M059J (cell line): ENCODE data around the gene ADAMTS3. TPM values are rescaled to one million over a fixed set of nuclear protein-coding genes. Genes with fewer than 3 reads are reported as not detected.
A peak's percentile ranks its signal among the peaks of the same experiment; 100 is the strongest.
"Not testable (repeated sequence)": the region's sequence is repeated elsewhere in the genome, so short reads cannot be mapped to it uniquely, and the experiment has no call there.

Source experiments
- DNase-seq: peaks from one replicate; pipeline ENCODE4 v3.0.0-alpha.2; 2012; ENCODE audit warnings: low read depth
- total RNA-seq: library from RNA; depleted of rRNA; stranded (reverse); fragments of >200 nt; shearing (Covaris generic); gene quantifications from 2 replicates; pipeline ENCODE4 v1.2.3, GENCODE V29; 2014

ADAMTS3 gene
- total RNA-seq, 1 experiment from 2014 or later, result 0.44 TPM

DNA sequence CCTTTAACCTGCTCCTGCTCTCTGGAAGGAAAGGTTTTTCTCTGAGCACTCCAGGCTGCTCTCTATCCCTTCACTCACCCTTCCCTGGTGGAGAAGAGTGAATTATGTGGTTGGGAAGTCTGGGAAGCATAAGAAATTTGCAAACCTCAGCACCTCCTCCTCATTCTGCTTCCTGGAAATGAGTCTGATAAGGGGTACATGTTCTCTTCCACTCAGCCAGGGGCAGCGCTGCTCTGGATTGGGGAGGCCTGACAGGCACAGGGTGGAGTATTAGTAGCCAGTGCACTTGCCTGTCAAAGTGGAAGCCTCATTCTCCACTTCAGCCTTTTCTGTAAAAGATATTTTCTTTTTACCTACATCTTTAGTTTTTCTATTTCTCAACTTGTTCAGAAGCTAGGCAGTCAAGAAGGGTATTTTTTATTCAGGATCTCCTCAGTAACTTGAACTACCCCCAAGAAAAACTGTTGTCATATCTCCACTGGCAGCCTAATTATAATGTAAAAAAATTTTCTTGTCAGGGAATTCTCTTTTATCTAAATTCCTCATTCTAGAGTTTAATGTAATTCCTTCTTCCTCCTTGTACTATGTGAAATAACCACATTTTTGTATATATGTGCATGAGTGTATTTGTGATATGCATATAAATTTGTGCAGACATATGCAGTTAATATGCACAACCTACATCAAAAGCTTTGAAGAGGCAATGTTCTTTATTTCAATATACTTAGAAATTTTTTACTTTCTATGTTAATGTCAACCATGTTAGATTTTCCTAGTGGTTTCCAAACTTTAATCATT is 15.3 kb downstream of the ADAMTS3 start:
- no peak for DNase-seq

DNA sequence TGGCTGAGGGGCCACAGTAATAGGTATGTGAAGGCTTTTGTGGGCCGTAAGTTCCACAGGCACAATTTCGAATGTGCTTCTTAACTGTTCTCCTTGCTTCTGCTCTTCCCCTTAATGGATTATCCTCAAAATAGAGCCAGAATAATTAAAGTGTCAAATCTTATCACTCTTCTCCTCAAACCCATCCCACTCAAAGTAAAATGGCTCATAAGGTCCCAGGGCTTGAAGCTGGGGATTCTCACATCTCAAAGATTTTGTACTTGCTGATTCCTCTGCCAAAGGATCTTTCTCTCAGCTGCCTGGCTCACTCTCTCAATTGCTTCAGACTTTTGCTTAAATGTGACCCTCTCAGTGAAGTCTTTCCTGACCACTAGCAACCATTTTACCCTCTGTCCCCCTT is 16.6 kb downstream of the ADAMTS3 start:
- DNase-seq, result no peak

DNA sequence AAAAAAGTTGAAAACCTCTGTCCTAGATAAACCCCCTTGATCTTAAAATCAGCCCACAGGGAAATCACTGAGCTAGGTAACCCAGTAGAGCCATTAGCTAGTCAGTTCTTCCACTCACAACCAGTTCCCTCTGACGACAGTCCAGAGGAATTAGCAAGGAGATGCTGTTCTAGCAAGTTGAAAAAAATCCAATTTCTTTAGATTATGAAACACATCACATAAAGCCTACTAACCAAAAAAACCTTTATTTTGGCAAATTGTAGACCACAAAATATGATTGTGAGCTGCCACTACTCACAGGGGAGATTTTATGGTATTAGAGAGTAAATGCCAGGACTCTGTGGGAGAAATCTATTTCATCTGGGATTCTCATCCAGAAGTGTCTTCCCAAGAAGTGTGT is 22.6 kb downstream of the ADAMTS3 start:
- DNase-seq, result no peak

DNA sequence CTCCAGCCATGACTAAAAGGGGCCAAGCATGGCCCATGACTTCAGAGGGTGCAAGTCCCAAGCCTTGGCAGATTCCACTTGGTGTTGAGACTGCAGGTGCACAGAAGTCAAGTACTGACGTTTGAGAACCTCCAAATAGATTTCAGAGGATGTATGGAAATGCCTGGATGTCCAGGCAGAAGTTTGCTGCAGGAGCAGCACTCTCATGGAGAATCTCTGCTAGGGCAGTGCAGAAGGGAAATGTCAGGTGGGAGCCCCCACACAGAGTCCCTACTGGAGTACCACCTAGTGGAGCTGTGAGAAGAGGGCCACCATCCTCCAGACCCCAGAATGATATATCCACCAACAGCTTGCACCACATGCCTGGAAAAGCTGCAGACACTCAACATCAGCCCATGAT is 28.3 kb downstream of the ADAMTS3 start:
- DNase-seq, result not testable (repeated sequence)

DNA sequence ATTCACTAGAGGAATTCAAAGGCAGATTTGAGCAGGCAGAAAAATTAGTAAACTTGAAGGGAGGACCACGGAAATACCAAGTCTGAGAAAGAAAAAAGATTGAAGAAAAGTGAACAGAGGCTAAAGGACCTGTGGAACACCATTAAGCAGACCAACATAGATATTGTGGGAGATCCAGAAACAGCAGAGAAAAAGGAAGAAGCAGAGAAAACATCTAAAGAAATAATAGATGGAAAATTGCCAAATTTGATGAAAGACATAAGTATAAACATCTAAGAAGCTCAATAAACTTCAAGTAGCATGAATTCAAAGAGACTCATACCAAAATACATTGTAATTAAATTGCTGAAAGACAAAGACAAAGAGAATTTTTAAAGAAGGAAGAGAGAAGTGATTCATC is 31.0 kb downstream of the ADAMTS3 start:
- DNase-seq, result no peak

DNA sequence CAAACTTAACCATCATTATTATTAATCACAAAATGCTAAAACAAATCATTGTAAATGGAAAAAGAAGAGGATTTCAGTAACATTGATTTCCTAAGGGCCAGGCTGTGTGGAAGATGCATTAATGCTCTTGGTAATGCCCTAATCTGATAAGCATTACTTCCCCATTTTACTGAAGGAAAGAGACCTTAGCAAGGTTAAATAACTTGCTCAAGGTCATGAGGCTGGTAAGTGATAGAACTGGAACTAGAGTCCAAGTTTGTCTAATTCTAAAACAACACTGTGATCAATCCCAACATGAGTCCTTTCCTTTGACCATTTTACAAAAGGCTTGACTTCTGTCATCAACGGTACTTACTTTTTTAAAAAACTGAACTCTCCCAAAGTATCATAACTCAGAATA is 32.6 kb downstream of the ADAMTS3 start:
- no peak for DNase-seq

DNA sequence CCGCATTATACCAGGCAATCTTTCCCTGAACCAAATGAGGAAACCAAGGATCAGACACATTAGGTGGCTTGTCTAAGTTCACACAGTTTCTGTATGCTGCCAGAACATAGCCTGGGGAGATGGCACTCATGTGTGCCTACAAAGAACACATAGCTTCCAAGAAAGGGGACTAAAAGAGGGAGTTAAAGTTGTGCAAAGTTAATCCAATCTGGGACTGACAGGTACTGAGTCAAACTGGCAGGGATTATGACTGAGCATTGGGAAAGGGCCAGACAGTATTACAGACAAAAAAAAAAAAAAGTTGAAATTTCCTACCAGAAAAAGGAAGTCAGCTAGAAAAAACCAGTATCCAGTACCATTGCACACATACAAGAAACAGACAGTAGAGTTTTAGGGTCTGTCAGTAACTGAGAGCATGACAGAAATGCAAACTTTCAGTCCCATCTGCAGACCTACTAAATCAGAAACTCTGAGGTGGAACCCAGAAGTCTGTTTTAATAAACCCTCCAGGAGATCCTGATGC is 37.2 kb downstream of the ADAMTS3 start:
- no peak for DNase-seq

DNA sequence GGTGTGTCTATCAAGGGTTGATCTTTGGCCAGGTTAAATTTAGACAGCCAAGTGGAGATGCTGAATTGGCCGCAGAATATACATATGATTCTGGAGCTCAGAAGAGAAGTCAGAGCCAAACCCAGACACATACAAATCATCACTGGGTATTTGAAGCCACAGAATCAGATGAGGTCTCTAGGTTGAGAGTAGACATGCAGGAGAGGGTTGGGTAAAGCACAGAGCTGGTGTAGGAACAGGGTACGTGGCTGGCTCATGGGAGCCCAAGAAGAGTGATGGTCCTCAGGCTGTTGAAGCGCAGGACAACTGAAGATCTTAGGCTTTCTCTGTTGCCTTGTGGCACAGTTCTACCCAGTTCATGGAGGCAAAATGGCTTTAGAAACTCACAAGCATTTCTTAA is 37.7 kb downstream of the ADAMTS3 start:
- DNase-seq, result no peak

DNA sequence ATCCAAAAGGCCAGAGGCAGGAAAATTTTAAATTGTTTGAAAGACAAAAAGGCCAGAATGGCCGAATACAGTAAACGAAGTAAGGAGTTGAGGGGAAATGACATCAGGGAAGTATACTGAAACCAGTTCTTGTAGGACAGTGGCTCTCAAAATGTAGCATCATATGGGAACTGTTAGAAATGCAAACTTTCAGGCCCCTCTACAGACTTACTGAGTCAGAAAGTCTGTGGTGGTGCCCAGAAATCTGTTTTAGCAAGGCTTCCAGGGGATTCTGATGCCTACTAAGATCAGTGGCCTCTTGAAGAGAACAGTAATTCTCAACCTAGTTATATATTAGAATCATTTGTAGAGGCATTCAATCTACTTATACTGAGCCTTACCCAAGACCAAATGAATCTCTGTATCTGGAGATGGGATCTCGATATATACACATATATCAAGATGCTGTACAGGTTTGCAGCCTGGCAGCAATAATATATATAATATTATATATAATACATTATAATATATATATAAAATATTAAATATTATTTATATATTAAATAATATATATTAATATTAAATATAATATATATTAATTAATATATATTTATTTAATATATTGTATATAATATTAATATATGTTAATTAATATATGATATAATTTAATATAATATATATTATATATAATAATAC is 39.7 kb downstream of the ADAMTS3 start:
- no peak for DNase-seq

DNA sequence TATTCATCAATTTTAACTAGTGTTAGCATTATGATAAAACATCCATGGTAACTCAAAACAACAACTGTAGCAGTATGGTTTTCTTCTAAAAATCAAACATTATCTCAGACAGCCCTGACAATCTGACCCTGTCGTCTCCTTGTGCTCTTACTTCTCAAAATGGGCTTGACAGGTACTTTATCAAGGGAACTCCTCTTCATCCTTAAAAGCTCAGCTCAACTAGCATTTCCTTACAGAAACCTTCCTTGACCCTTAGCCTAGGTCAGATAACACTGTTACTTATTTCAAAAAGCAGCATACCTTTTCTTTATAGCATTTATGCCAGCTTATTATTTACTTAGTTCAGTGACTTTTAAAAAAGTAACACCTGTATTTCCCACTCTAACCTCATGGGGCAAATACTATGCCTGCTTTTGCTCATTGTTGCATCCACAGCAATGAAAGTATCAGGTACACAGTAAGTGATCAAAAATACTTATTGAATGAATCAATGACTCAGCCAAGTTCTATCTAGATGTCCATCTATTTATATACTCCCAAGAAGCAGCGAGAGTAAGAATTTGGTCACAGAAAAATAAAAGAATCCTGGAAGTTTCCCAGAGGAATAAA is 41.9 kb downstream of the ADAMTS3 start:
- no peak for DNase-seq

DNA sequence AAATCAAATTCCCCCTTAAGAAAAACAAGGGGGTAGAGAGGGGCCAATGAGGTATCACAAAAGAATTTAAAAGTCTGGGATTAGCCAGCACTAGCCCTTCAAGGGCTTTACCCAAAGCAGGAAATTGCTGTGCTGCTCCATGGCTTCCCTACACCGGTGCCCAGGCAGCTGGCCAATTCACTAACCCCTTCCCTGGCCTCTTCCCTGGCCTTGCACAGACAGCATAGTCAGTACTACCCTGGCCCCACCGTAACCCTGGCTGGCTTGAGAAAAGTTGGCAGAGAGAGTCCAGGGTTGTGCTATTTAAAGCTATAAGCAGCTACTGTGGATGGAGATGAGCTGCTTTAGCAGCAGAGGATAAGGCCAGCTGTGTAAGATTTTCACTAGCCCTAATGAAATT is 43.1 kb downstream of the ADAMTS3 start:
- DNase-seq, result peak; percentile 18

DNA sequence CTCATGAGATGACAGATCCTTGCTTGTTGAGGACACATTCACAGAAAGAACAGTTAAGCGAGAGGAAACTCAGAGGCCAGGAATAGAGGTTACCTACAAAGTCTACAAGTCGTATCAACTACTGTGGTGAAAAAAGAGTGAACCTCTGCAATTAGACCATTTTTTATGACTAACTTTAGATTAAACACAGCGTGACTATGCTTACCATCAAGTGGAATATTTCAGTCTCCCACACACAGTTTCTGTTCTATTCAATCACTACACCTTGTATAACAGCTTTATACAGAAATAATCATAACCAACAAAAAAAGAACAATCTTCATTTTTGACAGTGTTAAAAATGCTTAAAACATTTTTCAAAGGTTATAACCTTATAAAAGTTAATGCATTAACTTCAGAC is 46.6 kb downstream of the ADAMTS3 start:
- no peak for DNase-seq

DNA sequence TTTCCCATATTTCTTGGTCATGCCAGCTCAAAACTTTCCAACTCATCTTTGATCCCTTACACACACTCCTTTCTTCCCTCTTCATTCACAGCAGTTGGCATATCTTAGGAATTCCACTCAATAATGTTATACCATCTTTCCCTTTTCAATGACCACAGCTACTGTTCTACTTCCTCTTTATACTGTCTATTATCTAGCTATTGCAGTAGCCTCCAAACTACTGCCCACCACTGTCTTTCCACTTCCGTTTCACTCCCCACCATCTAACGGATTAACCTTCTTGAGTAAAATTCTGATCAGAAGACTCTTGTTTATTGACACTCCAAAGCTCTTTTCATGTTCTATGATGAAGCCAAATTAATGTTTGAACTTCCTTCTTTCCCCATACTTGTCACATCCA is 55.8 kb downstream of the ADAMTS3 start:
- no peak for DNase-seq

DNA sequence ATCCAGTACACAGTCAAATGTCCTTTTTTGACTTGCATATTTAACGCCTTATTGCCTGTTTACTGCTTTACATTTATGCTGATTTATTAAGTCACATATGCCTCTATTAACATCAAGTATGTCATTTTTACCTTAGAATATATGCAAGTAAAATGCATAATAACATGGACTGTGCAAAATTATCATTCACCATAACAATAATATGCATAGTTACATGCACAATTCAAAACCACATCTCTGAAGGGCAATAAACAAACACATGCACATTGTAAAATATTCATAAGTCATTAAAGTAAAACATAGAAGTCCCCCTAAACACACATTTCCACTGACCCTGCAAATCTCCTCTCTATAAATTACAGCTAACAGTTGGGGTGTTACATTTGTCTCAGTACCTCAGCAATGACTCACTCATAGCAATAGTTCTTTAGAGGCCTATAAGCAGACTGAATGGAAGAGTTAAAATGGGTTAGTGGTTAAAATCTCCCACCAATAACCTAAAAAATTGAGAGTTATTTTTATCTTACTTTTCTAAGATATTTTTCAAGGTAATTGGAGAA is 61.1 kb downstream of the ADAMTS3 start:
- no peak for DNase-seq

DNA sequence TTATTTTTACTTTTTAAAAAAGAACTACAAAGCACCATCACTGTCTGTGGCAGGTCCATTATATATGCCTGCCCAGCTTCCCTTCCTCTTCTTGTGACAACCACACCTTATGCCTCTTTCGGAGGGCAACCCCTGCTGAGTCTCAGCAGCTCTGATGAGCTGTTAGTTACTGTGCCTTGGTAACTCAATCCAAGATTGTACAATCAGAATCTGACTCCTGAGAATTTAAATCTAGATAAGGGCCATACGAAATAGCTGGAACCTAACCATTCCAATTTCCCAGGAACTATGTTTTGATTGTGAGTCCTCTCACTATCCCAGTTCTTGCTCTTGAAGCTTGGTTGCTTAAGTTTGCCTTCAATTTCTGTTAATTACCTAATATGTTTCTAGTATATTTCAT is 61.9 kb downstream of the ADAMTS3 start:
- no peak for DNase-seq

DNA sequence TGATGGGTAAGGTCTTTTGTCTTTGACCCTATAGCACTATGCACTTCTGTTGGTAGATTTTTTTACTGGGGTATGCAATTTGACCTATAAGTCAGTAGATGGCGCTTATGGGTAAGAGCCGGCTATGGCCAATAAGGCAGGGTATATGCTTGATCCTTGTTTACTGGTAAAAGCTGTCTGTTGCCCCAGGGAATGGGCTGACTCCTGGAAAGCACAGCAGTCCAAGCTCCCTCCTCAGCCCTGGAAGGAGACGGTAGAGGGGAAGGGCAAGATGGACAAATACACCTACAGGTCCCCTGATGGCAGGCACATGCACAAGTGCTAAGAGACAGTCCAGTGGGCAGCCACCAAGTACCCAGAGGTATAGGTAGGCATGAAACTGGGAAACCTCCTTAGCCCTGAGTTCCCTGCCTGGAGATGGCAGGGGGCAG is 63.7 kb downstream of the ADAMTS3 start:
- DNase-seq, result peak; percentile 23

DNA sequence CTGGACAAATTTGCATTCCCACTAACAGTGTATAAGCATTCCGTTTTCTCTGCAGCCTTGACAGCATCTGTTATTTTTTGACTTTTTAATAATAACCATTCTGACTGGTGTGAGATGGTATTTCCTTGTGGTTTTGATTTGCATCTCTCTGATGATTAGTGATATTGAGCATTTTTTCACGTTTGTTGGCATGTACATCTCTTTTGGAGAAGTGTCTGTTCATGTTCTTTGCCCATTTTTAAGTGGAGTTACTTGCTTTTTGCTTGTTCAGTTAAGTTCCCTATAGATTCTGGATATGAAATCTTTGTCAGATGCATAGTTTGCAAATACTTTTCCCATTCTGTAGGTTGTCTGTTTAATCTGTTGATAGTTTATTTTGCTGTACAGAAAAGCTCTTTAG is 68.8 kb downstream of the ADAMTS3 start:
- no peak for DNase-seq

DNA sequence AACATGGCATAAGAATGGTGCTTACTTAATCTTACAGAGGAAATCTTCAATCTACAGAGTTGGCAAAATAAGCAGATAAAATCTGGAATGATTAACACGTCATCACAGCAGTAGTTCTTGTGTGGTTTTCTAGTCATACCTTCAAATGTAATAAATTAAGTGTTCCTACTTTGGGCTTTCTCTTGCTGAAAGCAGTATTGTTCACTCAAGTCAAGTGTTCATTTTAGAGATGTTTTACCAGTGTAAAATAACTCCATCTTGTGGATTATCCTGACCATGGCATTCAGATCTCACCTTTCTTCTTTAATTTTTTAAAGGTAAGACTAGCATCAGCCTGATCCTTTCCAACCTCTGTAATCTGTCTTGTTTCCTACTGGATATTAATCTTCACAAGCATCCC is 72.9 kb downstream of the ADAMTS3 start:
- peak; percentile 6 for DNase-seq

DNA sequence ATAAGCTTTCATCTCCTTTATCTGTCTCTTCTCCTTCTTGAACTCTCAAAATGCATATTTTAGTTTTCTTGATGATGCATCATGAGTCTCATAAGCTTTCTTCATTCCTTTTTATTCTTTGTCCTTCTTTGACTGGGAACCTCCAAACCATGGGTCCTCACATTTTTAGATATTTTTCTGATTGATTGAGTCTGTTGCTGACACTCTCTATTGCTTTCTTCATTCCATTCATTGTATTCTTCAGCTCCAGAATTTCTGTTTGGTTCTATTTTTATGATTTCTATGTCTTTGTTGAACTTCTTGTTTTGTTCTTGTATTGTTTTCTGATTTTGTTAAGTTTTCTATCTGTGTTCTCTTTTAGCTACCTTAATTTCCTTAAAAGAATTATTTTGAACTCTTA is 74.9 kb downstream of the ADAMTS3 start:
- DNase-seq, result no peak

DNA sequence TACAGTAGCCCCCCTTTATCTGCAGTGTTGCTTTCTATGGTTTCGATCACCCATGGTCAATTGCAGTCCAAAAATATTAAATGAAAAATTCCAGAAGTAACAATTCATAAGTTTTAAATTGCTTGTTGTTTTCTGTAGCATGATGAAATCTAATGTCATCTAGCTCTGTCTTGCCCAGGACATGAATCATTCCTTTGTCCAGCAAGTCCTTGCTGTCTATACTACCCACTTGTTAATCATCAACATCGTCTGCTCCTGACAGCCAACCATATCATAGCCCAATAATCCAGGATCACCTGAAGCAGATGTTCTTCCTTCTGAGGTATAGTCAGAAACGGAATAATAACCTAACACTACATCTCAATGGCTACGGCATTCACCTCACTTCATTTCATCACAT is 79.8 kb downstream of the ADAMTS3 start:
- no peak for DNase-seq

DNA sequence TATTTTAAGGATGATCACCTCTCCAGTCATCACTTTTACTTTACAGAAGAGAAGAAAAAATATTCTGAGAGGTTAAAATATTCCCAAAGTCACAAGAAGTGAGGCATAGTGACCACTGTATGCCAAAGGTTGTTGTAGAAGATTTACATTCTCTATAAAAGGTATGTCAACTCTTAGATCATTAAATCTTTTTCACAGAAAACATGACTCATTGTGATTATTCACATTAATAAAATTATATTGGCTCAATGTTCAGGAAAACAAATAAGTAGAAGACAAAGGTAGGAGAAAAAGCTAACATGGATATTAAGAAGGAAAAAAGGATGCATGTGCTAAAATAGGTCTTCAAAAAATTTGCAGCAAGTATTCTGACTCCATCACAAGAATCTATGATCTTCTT is 82.0 kb downstream of the ADAMTS3 start:
- no peak for DNase-seq

DNA sequence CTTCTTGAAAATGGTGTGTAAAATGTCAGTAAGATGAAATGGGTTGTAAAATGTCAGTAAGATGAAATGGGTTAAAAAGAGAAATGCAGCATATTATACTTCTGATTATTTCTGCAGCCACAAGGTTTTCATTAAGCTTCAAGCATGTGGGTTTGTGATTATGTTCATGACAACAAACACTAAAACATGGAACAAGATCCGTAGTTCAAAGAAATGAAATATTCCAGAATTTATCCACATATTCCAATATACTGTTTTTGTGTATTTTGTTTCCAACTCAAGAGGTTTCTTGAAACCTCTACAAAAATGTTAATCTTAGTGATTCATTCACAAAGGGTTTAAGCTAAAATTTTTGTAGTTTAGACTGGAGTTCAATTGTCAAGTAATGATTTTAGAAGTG is 84.0 kb downstream of the ADAMTS3 start:
- no peak for DNase-seq
